ENCODE results near the gene IL12RB1. TPM values are rescaled to one million over a fixed set of nuclear protein-coding genes. Genes with fewer than 3 reads are reported as not detected.
A peak's percentile ranks its signal among the peaks of the same experiment; 100 is the strongest.

The IL12RB1 gene
- total and polyA plus RNA-seq, 2 experiments from 2014 or later, result not detected

GRCh38 chr19:18099623-18099995, 12.9 kb upstream of the IL12RB1 start:
- H3K4me3 ChIP-seq, result no peak overlapping the region
- H2AFZ ChIP-seq, result no peak overlapping the region
- WGBS (ENCODE audit: low lambda C conversion rate, missing lambda C conversion rate), result 88% methylated on average over 8 of the region's 8 CpGs
- H3K79me2 ChIP-seq, result no peaks in the 10 kb centered on the region
- H3K9me3 ChIP-seq (ENCODE audit: low read depth), result no peaks in the 10 kb centered on the region
- no peaks in the 10 kb centered on the region for H3K36me3 ChIP-seq (replicated peaks; ENCODE audit: insufficient read depth, low read depth)
- no peaks in the 10 kb centered on the region for H4K20me1 ChIP-seq (ENCODE audit: insufficient read depth, poor library complexity, severe bottlenecking)
- TF ChIP-seq EZH2 (IDR thresholded peaks at IDR 0.05; ENCODE audit: borderline replicate concordance), result no peak
- TF ChIP-seq CTCF (IDR thresholded peaks at IDR 0.05; ENCODE audit: poor library complexity), result no peak
- TF ChIP-seq EZH2phosphoT487 (IDR thresholded peaks at IDR 0.05; ENCODE audit: low read depth, severe bottlenecking, unreplicated experiment), result no peak
- DNase-seq (ENCODE audit: low spot score), result no peak
- no peaks in the 10 kb centered on the region for H3K9me2 ChIP-seq (replicated peaks; ENCODE audit: insufficient read depth)
- peaks cover 16% of the 10 kb centered on the region for H3K4me1 ChIP-seq (ENCODE audit: insufficient read depth)
- no peak overlapping the region for H3K4me2 ChIP-seq
- no peak overlapping the region for H3K27ac ChIP-seq
- H3K27me3 ChIP-seq, result peaks cover 27% of the 10 kb centered on the region

- peaks cover 27% of the 10 kb centered on the region for H3K27me3 ChIP-seq
- TF ChIP-seq EZH2 (IDR thresholded peaks at IDR 0.05; ENCODE audit: borderline replicate concordance) (peak; percentile 20), EZH2phosphoT487 (IDR thresholded peaks at IDR 0.05; ENCODE audit: low read depth, severe bottlenecking, unreplicated experiment) (no peak)
- H2AFZ ChIP-seq, result no peak overlapping the region
- peaks cover 15% of the 10 kb centered on the region for H3K4me1 ChIP-seq (ENCODE audit: insufficient read depth)
- DNase-seq (ENCODE audit: low spot score), result peak; percentile 44
- no peaks in the 10 kb centered on the region for H3K79me2 ChIP-seq
- H3K4me2 ChIP-seq, result peak overlapping the region; percentile 66
- H3K9me3 ChIP-seq (ENCODE audit: low read depth), result no peaks in the 10 kb centered on the region
- H3K27ac ChIP-seq, result no peak overlapping the region
- H3K36me3 ChIP-seq (replicated peaks; ENCODE audit: insufficient read depth, low read depth), result no peaks in the 10 kb centered on the region
- no peaks in the 10 kb centered on the region for H3K9me2 ChIP-seq (replicated peaks; ENCODE audit: insufficient read depth)
- H4K20me1 ChIP-seq (ENCODE audit: insufficient read depth, poor library complexity, severe bottlenecking), result no peaks in the 10 kb centered on the region
- WGBS (ENCODE audit: low lambda C conversion rate, missing lambda C conversion rate), result 36% methylated on average over 14 of the region's 34 CpGs
- H3K4me3 ChIP-seq, result no peak overlapping the region
Measured at GRCh38 chr19:18098891-18099622, 12.3 kb upstream of the IL12RB1 start.

DNA sequence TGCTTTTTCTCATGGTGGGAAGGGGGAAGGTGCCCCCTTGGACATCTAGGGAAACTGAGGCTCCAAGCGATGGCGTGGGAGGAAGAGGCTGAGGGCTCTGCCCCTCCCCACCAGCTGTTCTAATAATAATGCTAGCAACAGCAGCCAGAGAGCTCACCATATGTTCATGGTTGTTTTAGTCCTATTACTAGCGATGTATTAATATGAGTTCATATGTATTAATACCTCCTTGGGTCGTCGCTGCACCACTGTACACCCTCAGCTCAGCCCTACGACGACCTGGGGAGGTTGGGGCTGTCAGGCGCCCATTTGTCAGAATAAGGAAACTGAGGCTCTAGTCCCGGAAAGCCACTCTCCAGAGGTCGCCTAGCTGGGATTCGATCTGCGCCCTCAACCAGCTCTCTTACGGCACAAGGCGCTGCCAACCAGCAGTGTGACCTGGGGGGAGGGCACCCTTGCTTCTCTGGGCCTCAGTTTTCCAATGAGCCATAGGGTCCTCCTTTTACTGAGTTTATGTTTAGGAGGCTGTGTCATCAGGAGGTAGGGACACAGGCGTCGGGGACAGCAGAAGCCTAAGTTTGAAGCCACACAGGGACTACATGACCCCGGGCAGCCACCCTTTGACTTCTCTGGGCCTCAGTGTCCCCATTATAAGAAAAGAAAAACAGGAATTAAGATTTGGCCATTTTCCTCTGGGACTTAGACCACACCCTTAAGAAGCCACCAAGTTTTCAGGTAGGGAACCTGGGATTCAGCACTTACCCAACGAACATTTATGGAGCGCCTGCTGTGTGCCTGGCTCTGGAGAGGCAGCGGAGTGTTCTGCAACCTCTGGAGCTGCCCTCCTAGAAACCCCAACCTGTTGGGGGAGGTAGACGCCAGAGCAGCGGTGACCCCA, 11.5 kb upstream of the IL12RB1 start:
- TF ChIP-seq EZH2phosphoT487 (IDR thresholded peaks at IDR 0.05; ENCODE audit: low read depth, severe bottlenecking, unreplicated experiment) (no peak), CTCF (IDR thresholded peaks at IDR 0.05; ENCODE audit: poor library complexity) (no peak), EZH2 (IDR thresholded peaks at IDR 0.05; ENCODE audit: borderline replicate concordance) (peak; percentile 50)
- Histone ChIP-seq H3K79me2 (no peaks in the 10 kb centered on the region), H3K4me2 (peak overlapping the region; percentile 83), H3K36me3 (replicated peaks; ENCODE audit: insufficient read depth, low read depth) (no peaks in the 10 kb centered on the region), H3K9me3 (ENCODE audit: low read depth) (no peaks in the 10 kb centered on the region), H3K4me3 (no peak overlapping the region), H3K9me2 (replicated peaks; ENCODE audit: insufficient read depth) (no peaks in the 10 kb centered on the region), H3K4me1 (ENCODE audit: insufficient read depth) (peaks cover 10% of the 10 kb centered on the region), H2AFZ (no peak overlapping the region), H3K27me3 (peaks cover 27% of the 10 kb centered on the region), H4K20me1 (ENCODE audit: insufficient read depth, poor library complexity, severe bottlenecking) (no peaks in the 10 kb centered on the region), H3K27ac (no peak overlapping the region)
- DNase-seq (ENCODE audit: low spot score), result no peak
- 50% methylated on average over 22 of the region's 22 CpGs for WGBS (ENCODE audit: low lambda C conversion rate, missing lambda C conversion rate)

All from hepatocyte (in vitro differentiated cells).